Adrenal gland (tissue), 12 donors: ENCODE results near the gene PRDM15. TPM values are rescaled to one million over a fixed set of nuclear protein-coding genes. Genes with fewer than 3 reads are reported as not detected.

ENCODE experiments used
- DNase-seq, 7 donors: peaks; one replicate each; pipeline ENCODE4 v3.0.0-alpha.2; 2019 to 2020
- H3K27ac ChIP-seq, 5 donors: fragments of 200-600 bp; sonication (generic) in 4 of 5; 1 replicate in 3 of 5; 2 replicates in 2 of 5; pipeline versions ENCODE4 v1.5.1 to v1.8.0; 2016 to 2020; ENCODE audit warnings: mild to moderate bottlenecking in 1 of 5
- H3K27me3 ChIP-seq: fragments of 200-600 bp; 2 replicates; pipeline ENCODE4 v1.8.0; 2021
- H3K36me3 ChIP-seq, 2 donors: fragments of 200-600 bp; replicated peaks in 1 of 2; 1 replicate in 1 of 2; 2 replicates in 1 of 2; pipeline versions ENCODE4 v1.5.1 to v1.8.0; 2018 to 2022
- H3K4me1 ChIP-seq, 2 donors: fragments of 200-600 bp; replicated peaks in 1 of 2; 1 replicate in 1 of 2; 2 replicates in 1 of 2; pipeline versions ENCODE4 v1.5.1 to v1.8.0; 2018 to 2021
- H3K4me3 ChIP-seq, 4 donors: fragments of 200-600 bp; sonication (generic) in 3 of 4; one replicate each; pipeline ENCODE4 v1.5.1; 2016 to 2018
- H3K9me3 ChIP-seq, 3 donors: fragments of 200-600 bp; sonication (generic) in 1 of 3; replicated peaks in 1 of 3; 1 replicate in 2 of 3; 2 replicates in 1 of 3; pipeline versions ENCODE4 v1.5.1 to v1.8.0; 2016 to 2021
- CTCF ChIP-seq, 6 experiments: fragments of 450-650 bp in 4 of 6; fragments of 200-600 bp in 2 of 6; sonication (generic) in 1 of 6; IDR thresholded peaks; 1 replicate in 5 of 6; 2 replicates in 1 of 6; pipeline versions ENCODE4 v1.5.1 to v1.8.0; 2016 to 2021; ENCODE audit warnings: antibody characterized with exemption in 6 of 6, mild to moderate bottlenecking in 2 of 6, moderate library complexity in 1 of 6
- POLR2A ChIP-seq, 2 donors: fragments of 450-650 bp; IDR thresholded peaks; one replicate each; pipeline ENCODE4 v1.6.1; 2017; ENCODE audit warnings: antibody characterized with exemption in 2 of 2, mild to moderate bottlenecking in 2 of 2, moderate library complexity in 1 of 2
- WGBS, 4 donors: extraction: QIAGEN DNeasy Blood & Tissue Kit in 2 of 4; methylation state at CpG; one replicate each; pipeline versions ENCODE4 v1.1.5 to v1.1.7; 2013 to 2017; 5-methylcytosine and 5-hydroxymethylcytosine counted together
- intact Hi-C, 2 donors: fragments of 100-400 bp; cut with DNase I; formaldehyde crosslinking; loops; one replicate each; pipeline versions ENCODE4 v1.14.1 to v1.15.0; 2022 to 2023
- polyA plus RNA-seq, 3 donors: library from polyadenylated mRNA; stranded (reverse); fragments of 200-250 nt in 2 of 3; fragments of 350-450 nt in 1 of 3; fragmentation: Illumina TruSeq in 1 of 3; extraction: RNeasy Lipid Tissue Mini Kit (QIAGEN cat#74804) in 1 of 3; gene quantifications; one replicate each; pipeline ENCODE4 v1.2.3, GENCODE V29; 2013 to 2014
- total RNA-seq, 9 donors: library from RNA; depleted of rRNA in 4 of 9; stranded (reverse); fragments of >200 nt in 4 of 9; fragments of 120-200 nt in 1 of 9; fragmentation: NEBNext Ultra II Directional in 1 of 9; extraction: Animal tissue kit (Norgen Biotek cat#: 25700) in 1 of 9; gene quantifications; one replicate each; pipeline versions ENCODE4 v1.1.0 to v1.2.4, GENCODE V29; 2013 to 2023
- donor health status: healthy with polysubstance abuse.
- donor health status: Bipolar disorder and iron deficiency.
- donor health status: DM: yes; HTN: yes; CAD: no.
- donor health status: DM: no; HTN: no; CAD: no.
- donor health status: DM: no; HTN: no; CAD: no.
- donor health status: DM: yes; HTN: yes; CAD: no.

Gene PRDM15
- total and polyA plus RNA-seq, 12 donors: 2.9 to 6.7 (median 4.0) TPM

GRCh38 chr21:41806773-41807172 is 72.4 kb downstream of the PRDM15 start:
- WGBS, 4 donors: 98 to 100% (median 99%) methylated on average over 4 of the region's 4 CpGs
- no peaks in the 10 kb centered on the region for H3K4me1 ChIP-seq
- intact Hi-C loops: no loop called here
- no peak for TF ChIP-seq POLR2A (IDR thresholded peaks at IDR 0.05)
- no peaks in the 10 kb centered on the region for H3K9me3 ChIP-seq
- H3K27ac ChIP-seq: no peak overlapping the region
- H3K27me3 ChIP-seq: no peaks in the 10 kb centered on the region
- H3K4me3 ChIP-seq: no peak overlapping the region
- peaks cover 0 to 11% of the 10 kb centered on the region in 2 donors for H3K36me3 ChIP-seq
- no peak for DNase-seq

DNA sequence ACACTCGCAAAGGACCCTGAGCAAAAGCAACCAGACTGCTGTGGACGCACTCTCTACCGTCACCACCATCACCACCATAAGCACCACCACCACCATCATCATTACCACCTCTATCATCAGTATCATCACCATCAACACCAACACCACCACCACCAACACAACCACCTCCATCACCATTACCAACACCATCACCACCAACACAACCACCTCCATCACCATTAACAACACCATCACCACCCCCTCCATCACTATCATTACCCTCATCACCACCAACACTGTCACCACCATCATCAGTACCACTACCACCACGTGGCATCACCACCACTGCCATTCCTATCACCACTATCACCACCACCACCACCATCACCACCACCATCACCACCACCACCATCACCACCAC is 73.5 kb downstream of the PRDM15 start:
- no peak for TF ChIP-seq POLR2A (IDR thresholded peaks at IDR 0.05)
- no peak for TF ChIP-seq CTCF (IDR thresholded peaks at IDR 0.05)
- WGBS, 4 donors: 95 to 100% (median 97%) methylated on average over 4 of the region's 4 CpGs
- intact Hi-C loops: no loop called here

DNA sequence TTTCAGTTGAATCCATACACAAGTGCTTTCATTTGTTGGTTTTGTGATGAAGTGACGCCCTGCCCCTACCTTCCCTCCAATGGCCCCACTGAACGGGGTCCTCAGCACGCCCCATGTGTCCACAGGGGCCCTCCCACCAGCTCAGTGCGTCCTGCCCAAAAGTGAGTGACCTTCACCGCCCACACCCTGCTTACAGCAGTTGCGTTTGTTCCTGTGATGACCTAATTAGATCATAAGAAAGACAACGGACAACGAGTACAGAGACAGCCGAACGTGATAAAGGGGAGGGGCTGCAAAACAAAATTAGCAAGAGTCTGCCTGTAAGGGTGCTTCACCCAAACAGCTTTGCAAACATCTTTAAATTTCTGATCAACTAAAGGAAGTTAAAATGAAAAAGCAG is 74.1 kb downstream of the PRDM15 start:
- peaks cover 0 to 17% of the 10 kb centered on the region in 2 donors for H3K36me3 ChIP-seq
- intact Hi-C loops: no loop called here
- WGBS, 4 donors: 62 to 69% (median 64%) methylated on average over 10 of the region's 10 CpGs
- DNase-seq: no peak
- no peaks in the 10 kb centered on the region for H3K27me3 ChIP-seq
- H3K4me1 ChIP-seq: no peaks in the 10 kb centered on the region
- no peaks in the 10 kb centered on the region for H3K9me3 ChIP-seq
- TF ChIP-seq POLR2A (IDR thresholded peaks at IDR 0.05) (no peak), CTCF (IDR thresholded peaks at IDR 0.05) (no peak)
- no peak overlapping the region for H3K4me3 ChIP-seq
- H3K27ac ChIP-seq: no peak overlapping the region

More for the DNA sequence above, 73.5 kb downstream of the PRDM15 start:
- no peak for DNase-seq
- no peak overlapping the region for H3K27ac ChIP-seq
- no peaks in the 10 kb centered on the region for H3K9me3 ChIP-seq
- H3K36me3 ChIP-seq: peaks cover 0 to 18% of the 10 kb centered on the region in 2 donors
- H3K4me1 ChIP-seq: no peaks in the 10 kb centered on the region
- no peaks in the 10 kb centered on the region for H3K27me3 ChIP-seq
- no peak overlapping the region for H3K4me3 ChIP-seq

GRCh38 chr21:41804381-41804780 is 74.8 kb downstream of the PRDM15 start:
- intact Hi-C loops: no loop called here
- 96 to 99% (median 97%) methylated on average over 7 to 10 of the region's 10 CpGs for WGBS, 4 donors

More at GRCh38 chr21:41804381-41804780, 74.8 kb downstream of the PRDM15 start:
- peaks cover 0 to 14% of the 10 kb centered on the region in 2 donors for H3K36me3 ChIP-seq
- no peaks in the 10 kb centered on the region for H3K27me3 ChIP-seq
- DNase-seq: no peak
- no peaks in the 10 kb centered on the region for H3K9me3 ChIP-seq
- TF ChIP-seq CTCF (IDR thresholded peaks at IDR 0.05): no peak
- TF ChIP-seq POLR2A (IDR thresholded peaks at IDR 0.05): no peak
- no peaks in the 10 kb centered on the region for H3K4me1 ChIP-seq
- no peak overlapping the region for H3K27ac ChIP-seq
- H3K4me3 ChIP-seq: no peak overlapping the region
